Activated naive CD8-positive, alpha-beta T cell treated with anti-CD3 and anti-CD28 coated beads, Interleukin-2, amount 10 ng/mL, durations not matched to agents 7 days and 5 days (primary cell): Measurements from ENCODE around the gene PLD1. TPM values are rescaled to one million over a fixed set of nuclear protein-coding genes. Genes with fewer than 3 reads are reported as not detected.

Experiments used
- ATAC-seq: fragments of 150-1000 bp; cut with Tn5 transposase; one replicate; pipeline ENCODE4 v1.10.0; 2021; ENCODE audit warnings: low read depth, moderate library complexity
- POLR2A ChIA-PET: fragments of 350-600 bp; sonication (Branson Sonifier 250); formaldehyde crosslinking; loops from one replicate; lab custom pipeline; 2021; ENCODE audit warnings: antibody characterized with exemption; lab: Charles Lee
- DNase-seq: peaks from one replicate; pipeline ENCODE4 v3.0.0; 2021
- H3K27ac Mint-ChIP-seq: one replicate; pipeline ENCODE4 v1.8.0; 2022; ENCODE audit warnings: mild to moderate bottlenecking, mixed read lengths
- H3K27me3 Mint-ChIP-seq: one replicate; pipeline ENCODE4 v1.8.0; 2022; ENCODE audit warnings: mild to moderate bottlenecking, moderate library complexity, mixed read lengths
- H3K36me3 Mint-ChIP-seq: one replicate; pipeline ENCODE4 v1.8.0; 2021; ENCODE audit warnings: mild to moderate bottlenecking, mixed read lengths
- H3K4me1 Mint-ChIP-seq: one replicate; pipeline ENCODE4 v1.8.0; 2021; ENCODE audit warnings: mixed read lengths
- H3K4me3 Mint-ChIP-seq: one replicate; pipeline ENCODE4 v1.8.0; 2022; ENCODE audit warnings: mild to moderate bottlenecking, moderate library complexity, mixed read lengths
- H3K9me3 Mint-ChIP-seq: one replicate; pipeline ENCODE4 v1.8.0; 2021; ENCODE audit warnings: mixed read lengths
- total RNA-seq, 2 experiments: library from RNA; stranded (reverse); gene quantifications; one replicate each; pipeline ENCODE4 v1.2.3, GENCODE V29; 2021

The PLD1 gene
- total RNA-seq, 2 experiments from 2014 or later: 1.0 to 1.7 TPM

GRCh38 chr3:171688593-171688992, 121.7 kb downstream of the PLD1 start:
- Mint-ChIP-seq H3K9me3 (peaks cover 2% of the 10 kb centered on the region), H3K36me3 (peaks cover 1% of the 10 kb centered on the region), H3K27ac (no peak overlapping the region), H3K4me3 (no peak overlapping the region), H3K27me3 (peaks cover 2% of the 10 kb centered on the region), H3K4me1 (peaks cover 5% of the 10 kb centered on the region)
- DNase-seq (no peak), ATAC-seq (no peak)
- POLR2A ChIA-PET: interaction anchor here (0.6 kb wide), 1 partner anchor 1570 kb away, joined by 3 read pairs; no protein-coding TSS in a partner anchor

- H3K36me3 Mint-ChIP-seq: peaks cover 1% of the 10 kb centered on the region
These were observed 122.3 kb downstream of the PLD1 start for GRCh38 chr3:171688002-171688401.

GRCh38 chr3:171687581-171687980, 122.7 kb downstream of the PLD1 start:
- no peak for DNase-seq
- H3K4me3 Mint-ChIP-seq: no peak overlapping the region
- H3K27me3 Mint-ChIP-seq: no peaks in the 10 kb centered on the region
- no peak overlapping the region for H3K27ac Mint-ChIP-seq
- POLR2A ChIA-PET: no interaction called here
- no peak for ATAC-seq
- peaks cover 1% of the 10 kb centered on the region for H3K36me3 Mint-ChIP-seq
- H3K9me3 Mint-ChIP-seq: peaks cover 2% of the 10 kb centered on the region
- peaks cover 5% of the 10 kb centered on the region for H3K4me1 Mint-ChIP-seq

More at GRCh38 chr3:171688002-171688401, 122.3 kb downstream of the PLD1 start:
- H3K27me3 Mint-ChIP-seq: no peaks in the 10 kb centered on the region
- H3K9me3 Mint-ChIP-seq: peaks cover 2% of the 10 kb centered on the region
- no peak overlapping the region for H3K4me3 Mint-ChIP-seq
- DNase-seq (no peak), ATAC-seq (no peak)
- no peak overlapping the region for H3K27ac Mint-ChIP-seq
- peaks cover 5% of the 10 kb centered on the region for H3K4me1 Mint-ChIP-seq
- POLR2A ChIA-PET: no interaction called here

GRCh38 chr3:171687064-171687463, 123.2 kb downstream of the PLD1 start:
- ATAC-seq (no peak), DNase-seq (no peak)
- POLR2A ChIA-PET: no interaction called here
- Mint-ChIP-seq H3K9me3 (peaks cover 2% of the 10 kb centered on the region), H3K36me3 (peaks cover 1% of the 10 kb centered on the region), H3K4me1 (peaks cover 5% of the 10 kb centered on the region), H3K27me3 (peaks cover 2% of the 10 kb centered on the region), H3K4me3 (no peak overlapping the region), H3K27ac (no peak overlapping the region)

- DNase-seq (no peak), ATAC-seq (no peak)
- Mint-ChIP-seq H3K27me3 (peaks cover 5% of the 10 kb centered on the region), H3K9me3 (peaks cover 2% of the 10 kb centered on the region), H3K36me3 (peaks cover 1% of the 10 kb centered on the region), H3K27ac (no peak overlapping the region), H3K4me3 (no peak overlapping the region), H3K4me1 (peaks cover 3% of the 10 kb centered on the region)
- POLR2A ChIA-PET: no interaction called here
These were observed 125.0 kb downstream of the PLD1 start for GRCh38 chr3:171685116-171685895.

GRCh38 chr3:171684221-171684620, 126.1 kb downstream of the PLD1 start:
- peaks cover 5% of the 10 kb centered on the region for H3K27me3 Mint-ChIP-seq
- H3K4me3 Mint-ChIP-seq: no peak overlapping the region
- DNase-seq: no peak
- H3K36me3 Mint-ChIP-seq: no peaks in the 10 kb centered on the region
- no peaks in the 10 kb centered on the region for H3K4me1 Mint-ChIP-seq
- no peak overlapping the region for H3K27ac Mint-ChIP-seq
- ATAC-seq: no peak
- POLR2A ChIA-PET: no interaction called here
- H3K9me3 Mint-ChIP-seq: no peaks in the 10 kb centered on the region

GRCh38 chr3:171682743-171683142, 127.5 kb downstream of the PLD1 start:
- Mint-ChIP-seq H3K9me3 (no peaks in the 10 kb centered on the region), H3K36me3 (no peaks in the 10 kb centered on the region), H3K4me3 (no peak overlapping the region), H3K27ac (no peak overlapping the region), H3K27me3 (peaks cover 5% of the 10 kb centered on the region), H3K4me1 (no peaks in the 10 kb centered on the region)
- no peak for ATAC-seq
- DNase-seq: no peak
- POLR2A ChIA-PET: no interaction called here

- no peak for ATAC-seq
- H3K27ac Mint-ChIP-seq: no peak overlapping the region
- no peaks in the 10 kb centered on the region for H3K9me3 Mint-ChIP-seq
- peaks cover 9% of the 10 kb centered on the region for H3K27me3 Mint-ChIP-seq
- no peak for DNase-seq
- no peaks in the 10 kb centered on the region for H3K4me1 Mint-ChIP-seq
- POLR2A ChIA-PET: no interaction called here
- H3K4me3 Mint-ChIP-seq: no peak overlapping the region
- H3K36me3 Mint-ChIP-seq: no peaks in the 10 kb centered on the region
These were observed 129.4 kb downstream of the PLD1 start for GRCh38 chr3:171680726-171681411.

GRCh38 chr3:171678971-171679492, 131.3 kb downstream of the PLD1 start:
- no peak overlapping the region for H3K4me3 Mint-ChIP-seq
- no peaks in the 10 kb centered on the region for H3K36me3 Mint-ChIP-seq
- POLR2A ChIA-PET: no interaction called here
- peaks cover 9% of the 10 kb centered on the region for H3K27me3 Mint-ChIP-seq
- no peak for DNase-seq
- no peak overlapping the region for H3K27ac Mint-ChIP-seq
- H3K4me1 Mint-ChIP-seq: no peaks in the 10 kb centered on the region
- no peak for ATAC-seq
- no peaks in the 10 kb centered on the region for H3K9me3 Mint-ChIP-seq

- Mint-ChIP-seq H3K9me3 (no peaks in the 10 kb centered on the region), H3K27me3 (peaks cover 9% of the 10 kb centered on the region), H3K36me3 (no peaks in the 10 kb centered on the region), H3K4me3 (no peak overlapping the region), H3K4me1 (no peaks in the 10 kb centered on the region), H3K27ac (no peak overlapping the region)
- POLR2A ChIA-PET: no interaction called here
- no peak for DNase-seq
- no peak for ATAC-seq
These were observed 132.6 kb downstream of the PLD1 start for GRCh38 chr3:171677706-171678105.

GRCh38 chr3:171676601-171677175, 133.6 kb downstream of the PLD1 start:
- ATAC-seq (no peak), DNase-seq (no peak)
- Mint-ChIP-seq H3K27ac (no peak overlapping the region), H3K36me3 (no peaks in the 10 kb centered on the region), H3K4me1 (no peaks in the 10 kb centered on the region), H3K27me3 (peaks cover 4% of the 10 kb centered on the region), H3K9me3 (no peaks in the 10 kb centered on the region), H3K4me3 (no peak overlapping the region)
- POLR2A ChIA-PET: no interaction called here

- DNase-seq: no peak
- Mint-ChIP-seq H3K27me3 (peaks cover 4% of the 10 kb centered on the region), H3K4me1 (no peaks in the 10 kb centered on the region), H3K4me3 (no peak overlapping the region), H3K36me3 (no peaks in the 10 kb centered on the region), H3K9me3 (no peaks in the 10 kb centered on the region), H3K27ac (no peak overlapping the region)
- POLR2A ChIA-PET: no interaction called here
- ATAC-seq: no peak
These were observed 136.3 kb downstream of the PLD1 start for GRCh38 chr3:171673951-171674350.

GRCh38 chr3:171672538-171672937, 137.7 kb downstream of the PLD1 start:
- Mint-ChIP-seq H3K4me1 (no peaks in the 10 kb centered on the region), H3K27ac (no peak overlapping the region), H3K27me3 (peaks cover 4% of the 10 kb centered on the region), H3K36me3 (no peaks in the 10 kb centered on the region), H3K4me3 (no peak overlapping the region), H3K9me3 (no peaks in the 10 kb centered on the region)
- ATAC-seq: no peak
- POLR2A ChIA-PET: no interaction called here
- no peak for DNase-seq
